ENCODE results near the gene G3BP1. TPM values are rescaled to one million over a fixed set of nuclear protein-coding genes. Genes with fewer than 3 reads are reported as not detected.
A peak's percentile ranks its signal among the peaks of the same experiment; 100 is the strongest.
"Not testable (repeated sequence)": the region's sequence is repeated elsewhere in the genome, so short reads cannot be mapped to it uniquely, and the experiment has no call there.

The G3BP1 gene
- total RNA-seq, 1 experiment from 2014 or later = 342 TPM

DNA sequence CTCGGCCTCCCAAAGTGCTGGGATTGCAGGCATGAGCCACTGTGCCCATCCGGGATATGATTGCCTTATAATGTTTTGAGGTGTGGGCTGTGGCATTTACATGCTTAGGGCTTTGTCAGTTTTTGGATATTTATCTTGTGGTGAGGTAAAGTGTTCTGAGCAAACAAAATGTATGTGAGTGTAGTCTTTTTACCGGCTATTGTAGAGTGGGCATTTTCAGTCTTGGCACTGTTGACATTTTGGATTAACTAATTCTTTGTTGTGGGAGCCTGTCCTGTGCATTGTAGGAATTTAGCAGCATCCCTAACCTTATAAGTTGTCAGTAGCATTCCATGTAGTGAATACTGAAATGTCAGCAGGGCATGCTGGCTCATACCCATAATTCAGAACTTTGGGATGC, 21.6 kb downstream of the G3BP1 start:
- DNase-seq (ENCODE audit: low read depth) = no peak

DNA sequence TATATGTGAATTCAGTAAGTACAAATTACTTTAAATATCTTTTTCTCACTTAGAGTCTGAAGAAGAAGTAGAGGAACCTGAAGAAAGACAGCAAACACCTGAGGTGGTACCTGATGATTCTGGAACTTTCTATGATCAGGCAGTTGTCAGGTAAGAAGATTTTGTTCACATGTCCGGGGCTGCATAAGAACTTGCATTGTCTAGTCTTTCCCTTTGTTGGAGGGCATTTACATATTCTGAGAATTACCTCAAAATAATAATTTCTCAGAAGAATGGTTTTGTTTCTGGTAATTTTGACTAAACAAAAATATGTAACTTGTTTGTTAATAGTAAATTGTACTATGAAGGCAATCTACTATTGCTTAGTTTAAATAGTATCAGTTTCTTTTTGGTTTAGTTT, 23.7 kb downstream of the G3BP1 start:
- no peak for DNase-seq (ENCODE audit: low read depth)

DNA sequence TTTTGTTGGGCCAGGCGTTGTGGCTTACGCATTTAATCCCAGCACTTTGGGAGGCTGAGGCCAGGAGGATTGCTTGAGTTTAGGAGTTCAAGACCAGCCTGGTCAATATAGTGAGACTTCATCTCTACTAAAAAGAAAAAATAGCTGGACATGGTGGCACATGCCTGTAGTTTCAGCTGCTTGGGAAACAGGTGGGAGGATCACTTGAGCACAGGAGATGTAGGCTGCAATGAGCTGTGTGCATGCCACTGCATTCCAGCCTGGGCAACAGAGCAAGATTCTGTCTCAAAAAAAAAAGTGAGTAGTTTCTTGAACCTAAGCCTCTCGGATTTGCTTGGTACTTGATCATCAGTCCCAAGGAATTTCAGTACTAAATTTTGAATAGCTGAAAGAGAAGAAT, 26.9 kb downstream of the G3BP1 start:
- DNase-seq (ENCODE audit: low read depth) = no peak

DNA sequence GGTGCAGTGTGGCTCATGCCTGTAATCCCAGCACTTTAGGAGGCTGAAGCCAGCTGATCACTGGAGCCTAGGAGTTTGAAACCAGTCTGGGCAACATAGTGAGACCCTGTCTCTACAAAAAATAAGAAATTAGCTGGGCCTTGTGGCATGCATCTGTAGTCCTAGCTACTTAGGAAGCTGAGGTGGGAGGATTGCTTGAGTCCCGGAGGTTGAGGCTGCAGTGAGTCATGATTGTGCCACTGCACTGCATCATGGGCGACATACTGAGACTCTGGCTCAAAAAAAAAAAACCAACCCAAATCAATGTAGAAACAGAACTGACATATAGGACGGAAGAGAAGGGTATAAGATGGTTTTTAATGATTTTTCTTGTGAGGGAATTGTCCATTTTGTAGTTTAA, 27.7 kb downstream of the G3BP1 start:
- DNase-seq (ENCODE audit: low read depth) = peak; percentile 83

DNA sequence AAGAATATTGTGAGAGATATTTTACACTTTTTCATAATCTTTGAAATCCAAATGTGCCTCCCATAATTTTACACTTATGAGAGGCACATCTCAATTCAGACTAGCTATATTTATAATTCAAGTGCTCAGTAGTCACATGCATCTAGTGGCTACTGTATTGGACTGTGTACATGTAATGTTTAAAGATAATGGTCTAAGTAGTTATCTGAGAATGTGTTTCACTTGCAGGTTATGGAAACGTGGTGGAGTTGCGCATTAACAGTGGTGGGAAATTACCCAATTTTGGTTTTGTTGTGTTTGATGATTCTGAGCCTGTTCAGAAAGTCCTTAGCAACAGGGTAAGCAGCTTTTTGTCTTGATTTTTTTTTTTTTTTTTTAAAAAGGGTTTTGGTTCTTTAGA, 28.8 kb downstream of the G3BP1 start:
- DNase-seq (ENCODE audit: low read depth) = no peak

DNA sequence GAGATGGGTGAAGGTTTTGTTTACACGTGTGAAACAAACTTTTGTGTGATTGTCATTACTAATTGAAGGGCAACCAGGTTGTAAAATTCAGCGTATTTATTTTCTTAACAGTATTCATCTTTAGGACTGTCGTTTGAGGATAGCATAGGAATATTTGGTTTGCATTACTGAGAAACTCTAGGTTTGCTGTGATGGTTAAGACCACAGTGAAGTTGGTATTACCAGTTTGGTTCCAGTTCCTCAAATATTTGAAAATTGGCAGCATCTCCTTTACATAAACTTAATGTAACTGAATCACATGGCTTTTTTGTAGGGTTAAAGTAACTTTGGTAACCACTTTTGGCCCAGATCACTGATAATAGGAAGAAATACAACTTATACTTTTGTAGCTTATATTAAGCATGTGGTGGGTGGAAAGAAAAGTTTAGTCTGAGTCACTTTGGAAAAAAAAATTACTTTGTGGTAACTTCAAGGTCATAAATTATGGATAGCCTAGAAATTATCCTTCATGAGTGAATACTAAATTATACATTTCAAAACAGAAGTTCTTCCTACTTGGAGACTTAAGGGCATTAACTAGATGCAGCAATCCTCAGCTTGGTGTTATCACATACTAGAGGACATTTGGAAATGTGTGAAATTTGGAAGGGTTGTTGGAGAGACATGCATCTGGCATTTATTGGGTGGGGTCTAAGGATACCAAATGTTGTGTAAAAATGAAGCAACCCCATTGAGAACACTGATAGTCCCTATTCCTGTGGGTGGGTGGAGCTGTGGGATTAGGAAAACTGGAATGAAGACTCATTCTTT, 33.9 kb downstream of the G3BP1 start:
- no peak for DNase-seq (ENCODE audit: low read depth)

DNA sequence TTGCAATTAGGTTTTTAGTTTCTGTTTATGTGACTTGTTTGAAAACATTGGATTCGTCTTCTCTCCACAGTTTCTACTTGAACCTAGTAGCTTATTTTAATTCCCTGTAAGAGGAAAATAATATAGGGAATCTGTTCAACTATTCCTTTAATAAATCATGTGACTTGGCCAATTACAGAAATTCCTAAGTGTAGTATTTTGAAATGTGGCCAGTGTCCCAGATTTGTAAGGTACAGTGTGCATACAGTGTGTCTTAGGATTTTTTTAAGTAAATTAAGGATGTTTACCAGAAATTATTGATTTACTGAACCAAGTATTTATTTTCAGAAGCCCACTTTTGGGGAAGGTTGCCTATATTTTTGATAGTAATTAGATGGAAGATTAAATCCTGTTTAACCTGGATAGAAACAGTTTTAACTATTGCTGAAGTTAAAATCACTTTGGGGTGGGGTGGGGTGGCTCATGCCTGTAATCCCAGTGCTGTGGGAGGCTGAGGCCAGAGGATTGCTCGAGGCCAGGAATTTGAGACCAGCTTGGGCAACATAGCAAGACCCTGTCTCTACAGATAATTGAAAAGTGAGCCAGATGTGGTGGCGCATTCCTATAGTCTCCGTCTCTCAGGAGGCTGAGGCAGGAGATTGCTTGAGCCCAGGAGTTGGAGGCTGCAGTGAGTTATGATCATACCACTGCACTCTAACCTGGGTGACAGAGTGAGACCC, 36.9 kb downstream of the G3BP1 start:
- DNase-seq (ENCODE audit: low read depth) = no peak

DNA sequence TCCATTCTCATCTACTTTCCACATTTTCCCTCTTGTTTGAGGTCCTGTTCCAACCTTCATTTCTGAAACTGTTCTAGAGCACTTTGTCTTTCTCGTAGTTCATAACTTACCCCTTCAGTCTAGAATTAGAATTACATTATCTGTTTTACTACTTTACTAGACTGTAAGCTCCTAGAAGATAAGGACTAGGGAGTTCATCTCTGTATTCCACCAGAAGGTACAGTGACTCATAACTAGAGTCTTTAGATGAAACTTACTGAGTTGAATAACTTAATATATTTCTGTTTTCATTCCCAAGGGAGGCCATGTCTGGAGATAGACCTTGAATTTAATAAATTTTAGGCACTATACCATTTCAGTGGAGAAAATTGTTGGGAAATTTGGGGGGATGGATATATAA, 38.7 kb downstream of the G3BP1 start:
- DNase-seq (ENCODE audit: low read depth) = no peak

DNA sequence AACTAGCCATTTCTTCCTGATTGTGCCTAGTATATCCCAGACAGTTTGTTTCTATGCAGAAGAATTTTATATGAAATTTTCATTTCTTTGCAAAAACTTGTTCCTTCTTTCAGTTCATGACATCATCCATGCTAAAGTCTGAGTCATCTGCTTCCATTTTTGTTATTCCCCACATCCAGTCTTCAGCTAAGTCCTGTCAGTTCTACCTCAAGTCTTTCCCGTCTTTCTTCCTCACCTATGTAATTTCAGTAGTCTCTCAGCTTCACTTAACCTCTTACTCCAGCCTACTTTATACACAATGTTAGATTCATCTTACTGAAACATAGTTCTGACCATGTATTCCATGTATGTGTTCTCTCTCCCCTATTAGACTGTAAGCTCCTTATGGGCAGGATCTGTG, 39.1 kb downstream of the G3BP1 start:
- DNase-seq (ENCODE audit: low read depth) = no peak

DNA sequence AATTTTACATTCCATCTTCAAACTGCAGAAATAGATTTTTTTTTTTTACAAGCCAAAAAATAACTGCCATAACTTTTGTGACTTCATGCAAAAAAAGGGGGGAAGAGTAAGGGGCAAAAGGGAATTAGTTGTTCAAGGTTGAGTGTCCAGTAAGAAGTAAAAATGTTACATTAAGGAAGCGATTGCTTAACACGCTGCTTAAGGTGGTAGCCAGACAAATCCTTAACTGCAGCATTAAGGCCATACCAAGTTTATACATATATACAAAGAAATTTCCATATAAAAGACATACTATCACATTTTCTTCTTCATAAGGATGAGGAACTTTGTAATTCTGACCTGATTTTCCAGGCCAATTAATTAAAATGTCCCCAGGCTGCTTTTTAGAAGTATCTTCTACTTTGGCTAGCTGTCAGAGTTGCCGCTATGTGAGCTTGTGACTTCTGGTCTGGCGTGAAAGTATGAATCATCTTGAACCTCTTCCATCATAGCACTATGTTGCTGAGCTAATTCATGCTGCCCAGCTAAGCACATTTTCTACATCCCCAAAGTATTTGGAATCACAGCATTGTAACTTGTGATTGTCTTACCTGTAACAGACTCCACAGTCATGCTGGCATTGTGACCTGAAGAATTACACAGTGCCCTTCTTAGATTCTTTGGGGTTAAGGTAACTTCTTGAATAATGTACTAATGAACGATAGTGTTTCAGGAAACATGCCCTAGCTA, 40.0 kb downstream of the G3BP1 start:
- no peak for DNase-seq (ENCODE audit: low read depth)

DNA sequence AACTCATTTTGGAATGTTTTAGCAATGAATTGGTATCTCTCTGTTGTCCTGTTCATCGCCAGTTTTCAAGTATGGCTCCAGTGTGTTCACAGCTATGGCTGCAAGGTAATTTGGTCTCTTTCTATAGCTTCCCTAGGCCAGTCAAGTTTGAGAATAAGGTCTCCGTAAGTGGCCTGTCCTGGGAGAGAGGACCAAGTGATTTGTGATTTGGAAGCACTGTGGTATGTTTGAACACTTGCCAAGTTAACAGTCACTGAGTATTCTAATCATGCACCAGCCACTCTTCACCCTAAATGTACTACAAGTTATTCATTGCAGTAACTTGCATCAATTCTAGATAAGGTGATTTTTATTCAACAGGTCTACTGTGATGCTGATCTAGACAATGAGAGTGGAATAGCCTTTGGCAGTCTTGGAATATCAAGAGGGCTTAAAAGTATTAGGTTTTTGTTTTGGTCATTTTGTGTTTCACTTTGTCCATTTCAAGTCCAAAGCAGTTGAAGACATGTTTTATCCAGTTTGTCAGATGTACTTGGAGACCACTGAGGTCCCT, 41.1 kb downstream of the G3BP1 start:
- DNase-seq (ENCODE audit: low read depth) = no peak

DNA sequence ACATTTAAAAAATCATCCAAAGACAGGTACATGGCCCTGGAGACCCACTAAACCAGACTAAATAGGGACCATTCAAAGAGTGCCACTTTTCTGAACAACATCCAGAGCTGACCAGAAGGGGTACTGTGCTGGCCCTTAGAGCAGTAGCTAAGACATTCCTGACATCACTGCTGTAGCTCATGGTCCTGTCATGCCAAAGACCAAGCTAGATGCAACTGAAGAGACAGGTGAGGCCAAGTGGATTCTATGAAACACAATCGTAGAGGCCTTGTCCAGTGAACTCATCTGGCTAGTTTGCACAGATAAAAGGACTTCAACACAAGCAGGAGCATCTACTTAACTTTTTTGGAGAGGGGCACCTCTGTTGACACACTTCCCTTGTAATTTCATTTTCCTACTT, 43.3 kb downstream of the G3BP1 start:
- DNase-seq (ENCODE audit: low read depth) = no peak

DNA sequence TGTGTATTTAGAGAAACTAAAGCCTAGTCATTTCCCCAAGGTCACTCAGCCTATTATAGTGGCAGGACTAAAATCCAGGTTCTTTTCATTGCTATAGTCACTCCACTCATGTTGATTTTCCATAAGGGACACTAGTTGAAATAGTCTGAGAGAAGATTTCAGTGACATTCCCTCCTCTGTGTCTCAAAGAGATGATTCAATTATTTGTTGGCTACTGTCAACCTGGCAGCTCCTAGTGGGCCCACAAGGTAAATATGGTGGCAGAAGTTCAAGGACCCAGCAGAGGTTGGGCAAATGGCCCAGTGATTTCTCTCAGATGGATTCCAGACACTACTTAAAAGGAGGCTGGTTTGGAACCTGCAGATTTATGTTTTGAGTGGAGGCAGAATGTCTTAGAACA, 48.1 kb downstream of the G3BP1 start:
- DNase-seq (ENCODE audit: low read depth) = no peak

DNA sequence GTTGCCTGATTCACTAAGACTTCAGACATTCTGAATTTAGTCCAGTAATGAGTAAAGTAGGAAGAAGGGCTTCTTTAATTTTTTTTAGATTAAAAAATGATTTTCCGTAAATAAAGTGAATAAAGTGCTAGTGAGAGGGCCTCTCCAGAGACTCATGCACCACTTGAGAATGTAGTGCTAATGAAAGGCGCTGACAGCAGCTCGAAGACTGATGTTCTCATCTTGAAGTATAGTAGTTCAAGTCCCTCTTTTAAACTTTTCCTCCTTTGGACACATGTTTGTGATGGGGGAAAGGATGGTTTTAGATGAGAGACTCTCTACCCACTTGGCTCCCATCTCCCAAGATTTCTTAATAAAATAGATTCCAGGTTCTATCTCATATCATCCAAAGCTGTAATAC, 48.5 kb downstream of the G3BP1 start:
- DNase-seq (ENCODE audit: low read depth) = no peak

DNA sequence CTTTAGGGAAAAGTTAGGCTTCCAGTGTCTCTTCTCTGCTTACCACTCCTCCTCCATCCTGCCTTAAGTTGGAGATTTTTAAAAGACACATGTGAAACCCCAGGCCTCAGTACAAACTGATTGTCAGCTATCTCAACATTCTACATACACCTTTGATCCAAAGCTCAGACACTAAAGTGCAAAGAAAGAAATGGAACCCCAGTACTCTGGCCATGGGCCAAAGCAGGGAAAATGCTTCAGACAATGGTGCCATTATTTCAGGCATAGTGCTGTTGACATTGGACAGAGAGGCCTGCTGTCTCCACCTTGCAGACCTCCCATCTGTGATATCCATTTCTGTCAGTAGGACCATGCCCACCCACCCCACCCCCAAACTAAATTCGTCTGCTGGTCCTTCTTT, 49.1 kb downstream of the G3BP1 start:
- DNase-seq (ENCODE audit: low read depth) = no peak

DNA sequence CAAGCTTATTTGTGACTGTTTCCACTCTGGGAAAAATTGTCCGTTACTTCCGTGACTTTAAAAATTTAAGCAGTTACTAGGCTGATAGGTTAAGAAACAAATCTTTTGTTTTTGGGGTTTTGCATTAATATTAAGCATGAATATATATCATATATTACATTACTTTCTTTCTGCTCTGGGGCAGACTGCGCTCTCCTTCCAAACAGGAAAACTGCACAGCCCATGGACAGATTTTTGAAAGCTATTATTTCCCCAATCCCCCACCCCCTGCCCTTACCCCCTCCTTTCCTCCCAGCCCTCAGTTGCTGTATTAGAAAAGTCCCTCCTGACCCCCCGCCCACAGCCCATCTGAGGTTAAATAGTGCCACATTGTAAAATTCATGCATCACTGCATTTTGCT, 50.4 kb downstream of the G3BP1 start:
- DNase-seq (ENCODE audit: low read depth) = no peak

DNA sequence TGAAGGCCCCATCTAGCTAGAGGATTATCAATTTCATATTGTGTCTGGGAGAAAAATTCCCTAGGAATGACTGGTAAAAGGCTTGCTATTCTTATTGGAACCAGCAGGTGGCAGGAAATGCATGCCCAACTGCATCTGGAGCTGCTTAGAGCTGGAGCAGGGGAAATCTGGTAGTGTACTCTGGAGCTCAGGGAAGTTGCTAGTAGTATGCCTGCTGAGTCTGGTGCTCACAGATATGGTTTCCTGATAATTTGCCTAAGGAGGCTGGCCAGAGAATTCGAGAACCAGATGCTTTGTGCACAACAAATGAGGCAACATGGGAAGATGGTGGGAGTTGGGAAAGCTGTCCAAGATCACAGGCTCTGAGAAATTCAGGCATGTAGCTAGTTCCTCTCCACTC, 53.7 kb downstream of the G3BP1 start:
- peak; percentile 50 for DNase-seq (ENCODE audit: low read depth)

DNA sequence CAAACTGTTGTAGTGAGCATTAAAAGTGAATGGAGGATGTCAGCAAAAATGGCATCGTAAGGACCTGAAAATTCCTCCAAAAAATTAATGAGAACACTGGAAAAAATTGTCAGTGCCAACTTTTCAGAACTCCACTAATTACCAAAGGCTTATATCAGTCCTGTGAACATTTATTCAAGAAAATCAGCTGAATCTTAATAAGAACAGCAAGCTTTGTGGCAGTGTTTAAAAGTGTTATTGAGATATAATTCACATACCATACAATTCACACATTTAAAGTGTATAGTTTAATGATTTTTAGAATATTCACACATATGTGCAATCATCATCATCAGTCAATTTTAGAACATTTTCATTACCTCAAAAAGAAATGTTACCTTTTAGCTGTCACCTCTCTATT, 57.6 kb downstream of the G3BP1 start:
- no peak for DNase-seq (ENCODE audit: low read depth)

DNA sequence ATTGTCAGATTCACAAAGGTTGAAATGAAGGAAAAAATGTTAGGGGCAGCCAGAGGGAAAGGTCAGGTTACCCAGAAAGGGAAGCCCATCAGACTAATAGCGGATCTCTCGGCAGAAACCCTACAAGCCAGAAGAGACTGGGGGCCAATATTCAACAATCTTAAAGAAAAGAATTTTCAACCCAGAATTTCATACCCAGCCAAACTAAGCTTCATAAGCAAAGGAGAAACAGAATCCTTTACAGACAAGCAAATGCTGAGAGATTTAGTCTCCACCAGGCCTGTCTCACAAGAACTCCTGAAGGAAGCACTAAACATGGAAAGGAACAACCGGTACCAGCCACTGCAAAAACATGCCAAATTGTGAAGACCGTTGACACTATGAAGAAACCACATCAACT, 61.1 kb downstream of the G3BP1 start:
- not testable (repeated sequence) for DNase-seq (ENCODE audit: low read depth)

DNA sequence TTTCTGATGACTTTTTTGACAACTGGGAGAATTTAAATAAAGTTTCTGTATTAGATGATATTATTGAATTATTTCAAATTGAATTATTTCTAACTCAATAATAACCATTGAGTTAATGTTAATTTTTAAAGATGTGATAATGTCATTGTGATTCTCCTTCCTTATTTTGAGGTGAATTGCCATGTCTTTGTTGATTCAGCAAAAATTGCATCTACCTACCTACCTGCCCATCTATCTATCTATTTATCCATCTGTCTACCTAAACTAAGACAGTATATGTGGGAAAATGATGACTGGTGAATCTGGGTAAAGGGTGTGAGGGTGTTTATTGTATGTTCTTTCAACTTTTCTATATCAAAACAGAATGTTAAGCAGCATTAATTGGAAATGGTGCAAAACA, 75.0 kb downstream of the G3BP1 start:
- no peak for DNase-seq (ENCODE audit: low read depth)

DNA sequence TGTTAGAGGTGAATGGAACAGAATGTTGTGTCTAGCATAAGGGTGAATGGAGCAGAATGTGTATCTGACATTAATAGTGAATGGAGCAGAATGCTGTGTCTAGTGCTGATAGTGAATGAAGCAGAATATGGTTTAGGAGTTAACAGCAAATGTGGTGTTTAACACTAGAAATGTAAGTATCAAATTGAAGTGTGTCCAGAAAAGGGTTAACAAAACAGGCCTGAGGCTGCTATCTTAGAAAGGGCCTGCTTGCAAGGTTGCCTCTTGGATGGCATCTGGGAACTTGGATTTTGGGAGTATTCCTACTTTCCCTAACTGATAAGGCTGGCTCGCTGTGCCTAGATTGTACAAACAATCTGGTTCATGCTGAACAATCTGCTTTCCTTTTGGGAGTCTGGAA, 76.1 kb downstream of the G3BP1 start:
- DNase-seq (ENCODE audit: low read depth) = no peak

DNA sequence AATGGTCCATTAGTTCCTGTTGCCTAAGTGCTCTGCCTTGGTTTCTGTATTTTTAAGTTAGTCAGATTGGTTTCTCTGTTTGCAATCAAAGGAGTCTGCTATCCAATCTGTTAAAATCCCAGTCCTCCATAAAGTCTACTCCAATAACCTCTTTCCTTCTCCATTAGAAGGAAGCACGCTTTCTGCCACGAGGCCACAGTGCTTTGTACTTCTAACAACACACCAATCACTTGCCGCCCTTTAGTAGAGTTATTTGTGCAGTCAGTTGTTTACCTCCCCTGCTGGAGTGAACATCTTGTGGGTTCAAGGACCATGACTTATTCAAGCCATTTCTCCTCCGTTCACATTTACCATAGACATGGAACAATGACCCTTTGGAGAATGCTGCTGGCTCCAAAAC, 83.9 kb downstream of the G3BP1 start:
- DNase-seq (ENCODE audit: low read depth) = no peak
